ENCODE results near the gene SLC35A5. TPM values are rescaled to one million over a fixed set of nuclear protein-coding genes. Genes with fewer than 3 reads are reported as not detected.
A peak's percentile ranks its signal among the peaks of the same experiment; 100 is the strongest.
"Not testable (repeated sequence)": the region's sequence is repeated elsewhere in the genome, so short reads cannot be mapped to it uniquely, and the experiment has no call there.

SLC35A5 gene, protein sequence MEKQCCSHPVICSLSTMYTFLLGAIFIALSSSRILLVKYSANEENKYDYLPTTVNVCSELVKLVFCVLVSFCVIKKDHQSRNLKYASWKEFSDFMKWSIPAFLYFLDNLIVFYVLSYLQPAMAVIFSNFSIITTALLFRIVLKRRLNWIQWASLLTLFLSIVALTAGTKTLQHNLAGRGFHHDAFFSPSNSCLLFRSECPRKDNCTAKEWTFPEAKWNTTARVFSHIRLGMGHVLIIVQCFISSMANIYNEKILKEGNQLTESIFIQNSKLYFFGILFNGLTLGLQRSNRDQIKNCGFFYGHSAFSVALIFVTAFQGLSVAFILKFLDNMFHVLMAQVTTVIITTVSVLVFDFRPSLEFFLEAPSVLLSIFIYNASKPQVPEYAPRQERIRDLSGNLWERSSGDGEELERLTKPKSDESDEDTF
- total RNA-seq: 10 to 100 TPM; 21.7 to 28.1 TPM

DNA sequence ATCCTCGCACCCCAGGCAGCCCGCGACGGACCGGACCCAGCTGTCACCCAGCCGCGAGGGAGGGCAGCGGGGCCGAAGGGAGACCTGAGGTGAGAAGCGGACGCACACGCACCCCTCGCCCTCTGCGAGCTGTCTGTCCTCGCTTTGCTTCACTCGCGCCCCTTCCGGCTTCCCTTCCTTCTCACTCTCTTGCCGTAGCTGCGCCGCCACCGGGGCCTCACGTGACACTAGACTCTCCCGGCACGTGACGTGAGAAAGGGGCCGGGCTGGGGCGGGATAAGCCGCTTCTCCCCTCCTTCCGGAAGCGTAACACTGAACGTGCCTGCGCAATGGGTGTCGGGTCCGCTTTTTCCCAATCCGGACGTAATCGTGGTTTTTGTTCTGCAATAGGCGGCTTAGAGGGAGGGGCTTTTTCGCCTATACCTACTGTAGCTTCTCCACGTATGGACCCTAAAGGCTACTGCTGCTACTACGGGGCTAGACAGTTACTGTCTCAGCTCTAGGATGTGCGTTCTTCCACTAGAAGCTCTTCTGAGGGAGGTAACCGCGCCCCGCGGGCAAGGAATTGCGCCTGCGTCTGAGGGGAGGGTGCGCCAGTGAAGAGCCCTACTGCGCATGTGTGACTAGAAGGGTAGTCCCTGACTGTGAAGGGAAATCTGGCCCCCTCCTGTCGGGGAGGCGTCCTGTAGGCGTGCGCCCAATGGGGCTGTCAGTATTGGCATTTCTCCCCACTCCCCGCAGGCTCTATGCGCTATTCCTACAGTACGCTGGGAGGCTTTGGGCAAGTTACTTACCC lies at the start of gene SLC35A5, which contains the start of gene ATG3:
Gene SLC35A5, plus strand, starts transcription at position 312 of the 796 bp plus-strand sequence. CDS start 1,359 bp downstream, outside the sequence.
Gene ATG3, minus strand, starts transcription at position 229 of the 796 bp plus-strand sequence. CDS start 434 bp downstream, outside the sequence.
- ChIA-PET CTCF (interaction anchor here (0.8 to 2.0 kb wide), 3 partner anchors 21 to 269 kb away, joined by 3 to 6 read pairs (median 4); no protein-coding TSS in a partner anchor), POLR2A (interaction anchor here (1.0 kb wide), 1 partner anchor 18 kb away, joined by 3 read pairs; no protein-coding TSS in a partner anchor)
- peak within 1 kb of the TSS; percentile 99 for H3K4me3 Mint-ChIP-seq
- H3K9me3 Mint-ChIP-seq: no peaks in the 10 kb centered on the region
- H3K36me3 Mint-ChIP-seq (ENCODE audit: low read depth): peaks cover 36% of the 10 kb centered on the region
- DNase-seq: peak; percentile 99
- H3K27me3 Mint-ChIP-seq: no peaks in the 10 kb centered on the region
- H3K4me1 Mint-ChIP-seq: peaks cover 42% of the 10 kb centered on the region
- H3K27ac Mint-ChIP-seq: peak within 1 kb of the TSS; percentile 97

- peaks cover 18% of the 10 kb centered on the region for H3K36me3 Mint-ChIP-seq (ENCODE audit: low read depth)
- H3K4me3 Mint-ChIP-seq: no peak overlapping the region
- no peak overlapping the region for H3K27ac Mint-ChIP-seq
- POLR2A ChIA-PET: interaction anchor here (0.6 kb wide), 1 partner anchor 219 kb away, joined by 4 read pairs; no protein-coding TSS in a partner anchor
- peaks cover 21% of the 10 kb centered on the region for H3K9me3 Mint-ChIP-seq
- no peak for DNase-seq
- CTCF ChIA-PET: interaction anchor here (1.2 to 1.4 kb wide), 2 partner anchors 179 to 219 kb away, joined by 4 read pairs; partner anchors contain the start of gene CD200
- H3K27me3 Mint-ChIP-seq: no peaks in the 10 kb centered on the region
- peaks cover 32% of the 10 kb centered on the region for H3K4me1 Mint-ChIP-seq
Observed at GRCh38 chr3:112512320-112512719, 49.5 kb upstream of the SLC35A5 start.

DNA sequence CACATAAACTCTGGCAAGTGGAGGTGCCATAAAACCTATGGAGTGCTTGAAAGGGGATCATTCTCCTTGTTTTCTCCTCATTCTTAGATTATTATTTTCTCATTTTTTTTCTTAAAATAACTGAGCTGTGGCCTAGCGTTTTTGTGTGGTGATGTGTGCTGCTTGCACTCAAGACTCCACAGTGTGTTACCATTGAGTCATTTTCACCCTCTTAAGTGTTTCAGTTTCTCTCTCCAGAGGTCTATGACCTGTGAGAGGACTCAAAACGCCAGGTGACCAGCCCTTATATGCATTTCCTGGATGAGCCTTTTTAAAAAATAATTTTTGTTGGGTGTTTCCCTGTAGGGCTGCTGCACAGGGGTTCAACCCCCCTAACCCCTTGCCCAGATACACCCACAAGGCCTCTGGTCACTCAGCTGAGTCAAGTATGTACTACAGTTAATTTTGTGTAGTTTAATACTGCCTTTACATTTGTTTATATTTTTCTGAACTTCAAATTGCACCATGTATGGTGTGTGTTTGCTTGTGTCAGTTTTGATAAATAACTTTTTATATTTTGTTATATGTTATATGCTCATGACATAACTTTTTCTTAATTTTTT lies 47.2 kb upstream of the SLC35A5 start:
- ChIA-PET POLR2A (no interaction called here), CTCF (interaction anchor here (0.6 to 2.5 kb wide), 6 partner anchors 9 to 486 kb away, joined by 3 to 12 read pairs (median 4); partner anchors contain the start of gene BTLA)
- no peak overlapping the region for H3K4me3 Mint-ChIP-seq
- H3K9me3 Mint-ChIP-seq: peaks cover 21% of the 10 kb centered on the region
- H3K27me3 Mint-ChIP-seq: no peaks in the 10 kb centered on the region
- H3K4me1 Mint-ChIP-seq: peaks cover 33% of the 10 kb centered on the region
- peak overlapping the region; percentile 54 for H3K27ac Mint-ChIP-seq
- DNase-seq: peak; percentile 28
- peaks cover 18% of the 10 kb centered on the region for H3K36me3 Mint-ChIP-seq (ENCODE audit: low read depth)

DNA sequence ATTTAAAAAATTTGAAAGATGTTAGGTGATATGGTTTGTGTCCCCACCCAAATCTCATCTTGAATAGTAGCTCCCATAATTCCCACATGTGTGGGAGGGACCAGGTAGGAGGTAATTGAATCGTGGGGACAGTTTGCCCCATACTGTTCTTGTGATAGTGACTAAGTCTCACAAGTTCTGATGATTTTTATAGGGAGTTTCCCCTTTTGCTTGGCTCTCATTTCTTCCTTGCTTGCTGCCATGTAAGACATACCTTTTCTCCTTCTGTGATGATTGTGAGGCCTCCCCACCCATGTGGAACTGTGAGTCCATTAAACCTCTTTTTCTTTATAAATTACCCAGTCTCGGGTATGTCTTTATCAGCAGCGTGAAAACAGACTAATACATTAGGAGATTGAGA lies 42.9 kb upstream of the SLC35A5 start:
- H3K36me3 Mint-ChIP-seq (ENCODE audit: low read depth); H3K27ac Mint-ChIP-seq; DNase-seq; H3K4me3 Mint-ChIP-seq; H3K27me3 Mint-ChIP-seq; POLR2A ChIA-PET; H3K9me3 Mint-ChIP-seq: not testable (repeated sequence)
- peaks cover 30% of the 10 kb centered on the region for H3K4me1 Mint-ChIP-seq
- CTCF ChIA-PET: interaction anchor here (1.7 kb wide), 1 partner anchor 186 kb away, joined by 6 read pairs; the partner anchor contains the start of gene CD200

DNA sequence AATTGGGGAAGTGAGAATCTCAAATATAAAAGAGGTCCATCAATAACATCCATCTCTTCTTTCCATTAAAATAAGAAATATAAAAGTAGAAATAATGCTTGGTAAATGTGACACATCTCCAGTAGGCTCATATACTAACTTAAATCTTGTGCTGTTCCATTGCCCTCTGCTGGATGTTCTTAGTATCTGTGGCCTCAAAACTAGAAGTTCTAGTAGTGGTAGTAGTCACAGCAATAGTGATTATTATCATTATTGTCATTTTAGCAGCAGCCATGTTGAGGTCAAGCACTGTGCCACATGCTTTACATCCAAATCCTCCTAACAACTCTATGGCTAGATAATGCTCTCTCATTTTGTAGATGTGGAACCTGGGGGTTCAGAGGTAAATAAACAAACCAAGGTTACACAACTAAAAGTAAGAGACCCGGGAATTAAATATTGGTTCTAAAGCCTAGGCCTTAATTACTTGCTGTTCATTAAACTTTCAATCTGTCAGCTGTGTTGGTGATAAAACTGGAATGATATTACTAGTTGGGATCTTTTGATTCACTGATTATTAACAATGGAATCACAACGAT lies 42.3 kb upstream of the SLC35A5 start:
- no peaks in the 10 kb centered on the region for H3K27me3 Mint-ChIP-seq
- no peak overlapping the region for H3K4me3 Mint-ChIP-seq
- ChIA-PET CTCF (interaction anchor here (1.1 to 1.7 kb wide), 5 partner anchors 26 to 408 kb away, joined by 3 to 6 read pairs (median 5); partner anchors contain the start of gene CD200), POLR2A (no interaction called here)
- peaks cover 7% of the 10 kb centered on the region for H3K36me3 Mint-ChIP-seq (ENCODE audit: low read depth)
- H3K4me1 Mint-ChIP-seq: peaks cover 27% of the 10 kb centered on the region
- DNase-seq: peak; percentile 68
- H3K9me3 Mint-ChIP-seq: peaks cover 3% of the 10 kb centered on the region
- no peak overlapping the region for H3K27ac Mint-ChIP-seq

DNA sequence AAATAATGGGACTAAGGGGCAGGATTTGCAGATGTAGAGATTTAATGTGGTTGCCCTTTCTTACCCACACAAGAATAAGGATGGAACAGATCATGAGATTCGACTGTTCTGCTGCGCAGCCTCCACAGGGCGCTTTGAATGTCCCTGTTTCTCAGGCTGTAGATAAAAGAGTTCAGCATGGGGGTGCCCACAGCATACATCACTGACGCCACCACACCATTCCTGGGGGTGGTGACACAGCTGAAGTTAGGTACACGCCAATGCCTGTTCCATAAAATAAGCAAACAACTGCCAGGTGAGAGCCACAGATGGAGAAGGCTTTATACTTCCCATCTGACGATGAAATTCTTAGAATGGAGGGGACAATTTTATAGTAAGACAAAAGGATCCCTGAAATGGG lies 37.7 kb upstream of the SLC35A5 start:
- H3K4me3 Mint-ChIP-seq; DNase-seq; H3K27me3 Mint-ChIP-seq; H3K27ac Mint-ChIP-seq; POLR2A ChIA-PET; H3K9me3 Mint-ChIP-seq; H3K36me3 Mint-ChIP-seq (ENCODE audit: low read depth); H3K4me1 Mint-ChIP-seq; CTCF ChIA-PET: not testable (repeated sequence)

GRCh38 chr3:112530573-112530972 lies 31.3 kb upstream of the SLC35A5 start:
- H3K4me1 Mint-ChIP-seq: no peaks in the 10 kb centered on the region
- POLR2A ChIA-PET: no interaction called here
- CTCF ChIA-PET: interaction anchor here (0.7 to 1.4 kb wide), 3 partner anchors 198 to 405 kb away, joined by 3 to 4 read pairs (median 3); partner anchors contain the start of gene CD200
- H3K9me3 Mint-ChIP-seq: no peaks in the 10 kb centered on the region
- no peaks in the 10 kb centered on the region for H3K27me3 Mint-ChIP-seq
- DNase-seq: no peak
- peaks cover 34% of the 10 kb centered on the region for H3K36me3 Mint-ChIP-seq (ENCODE audit: low read depth)
- no peak overlapping the region for H3K27ac Mint-ChIP-seq
- H3K4me3 Mint-ChIP-seq: no peak overlapping the region

- Mint-ChIP-seq H3K4me3 (no peak overlapping the region), H3K27ac (no peak overlapping the region), H3K4me1 (no peaks in the 10 kb centered on the region), H3K27me3 (no peaks in the 10 kb centered on the region), H3K36me3 (ENCODE audit: low read depth) (peaks cover 40% of the 10 kb centered on the region), H3K9me3 (no peaks in the 10 kb centered on the region)
- no peak for DNase-seq
- CTCF ChIA-PET: interaction anchor here (0.7 to 1.4 kb wide), 4 partner anchors 199 to 406 kb away, joined by 3 to 4 read pairs (median 4); partner anchors contain the start of gene CD200
- POLR2A ChIA-PET: no interaction called here
Observed at GRCh38 chr3:112531358-112531781, 30.5 kb upstream of the SLC35A5 start.

GRCh38 chr3:112539825-112540650 lies 21.8 kb upstream of the SLC35A5 start:
- no peak for DNase-seq
- H3K9me3 Mint-ChIP-seq: no peaks in the 10 kb centered on the region
- CTCF ChIA-PET: interaction anchor here (1.6 kb wide), 1 partner anchor 22 kb away, joined by 4 read pairs; the partner anchor contains the start of genes ATG3 and SLC35A5
- peaks cover 71% of the 10 kb centered on the region for H3K36me3 Mint-ChIP-seq (ENCODE audit: low read depth)
- H3K27me3 Mint-ChIP-seq: no peaks in the 10 kb centered on the region
- POLR2A ChIA-PET: no interaction called here
- H3K4me3 Mint-ChIP-seq: no peak overlapping the region
- peaks cover 20% of the 10 kb centered on the region for H3K4me1 Mint-ChIP-seq
- H3K27ac Mint-ChIP-seq: peak overlapping the region; percentile 55

DNA sequence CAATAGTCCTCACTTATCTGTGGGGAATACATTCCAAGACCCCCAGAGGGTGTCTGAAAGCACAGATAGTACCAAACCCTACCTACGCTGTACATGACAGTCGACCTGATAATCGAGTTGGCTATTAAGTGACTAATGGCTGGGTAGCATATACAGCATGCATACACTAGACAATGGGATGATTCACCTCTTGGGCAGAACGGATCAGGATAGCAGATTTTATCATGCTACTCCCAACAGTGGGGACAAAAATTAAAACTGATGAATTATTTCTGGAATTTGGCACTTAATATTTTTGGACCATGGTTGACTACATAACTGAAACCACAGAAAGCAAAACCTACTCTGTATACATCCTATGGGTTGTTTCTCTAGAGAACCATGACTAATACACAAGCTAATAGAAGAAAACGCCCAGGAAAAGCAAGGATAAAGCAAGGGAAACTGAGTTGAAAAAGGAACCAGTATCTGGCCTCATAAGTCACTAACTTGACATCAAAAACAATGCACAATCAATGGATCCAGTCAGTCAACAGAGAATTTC lies 15.6 kb upstream of the SLC35A5 start:
- Mint-ChIP-seq H3K9me3 (no peaks in the 10 kb centered on the region), H3K4me1 (peaks cover 7% of the 10 kb centered on the region), H3K27me3 (no peaks in the 10 kb centered on the region), H3K4me3 (no peak overlapping the region), H3K36me3 (ENCODE audit: low read depth) (peaks cover 60% of the 10 kb centered on the region), H3K27ac (no peak overlapping the region)
- ChIA-PET CTCF (no interaction called here), POLR2A (no interaction called here)
- no peak for DNase-seq

- H3K4me3 Mint-ChIP-seq: no peak overlapping the region
- peaks cover 15% of the 10 kb centered on the region for H3K4me1 Mint-ChIP-seq
- H3K36me3 Mint-ChIP-seq (ENCODE audit: low read depth): peaks cover 67% of the 10 kb centered on the region
- no peak overlapping the region for H3K27ac Mint-ChIP-seq
- no peak for DNase-seq
- ChIA-PET CTCF (no interaction called here), POLR2A (no interaction called here)
- H3K9me3 Mint-ChIP-seq: peaks cover 8% of the 10 kb centered on the region
- no peaks in the 10 kb centered on the region for H3K27me3 Mint-ChIP-seq
Observed at GRCh38 chr3:112550859-112551258, 11.0 kb upstream of the SLC35A5 start.
